GM12872 (cell line): ENCODE results near the gene PRPF38A.

Source experiments
- CTCF ChIP-seq: IDR thresholded peaks from 3 replicates; pipeline ENCODE4 v1.5.1; 2011; ENCODE audit warnings: low read depth, mild to moderate bottlenecking, low read length, moderate library complexity; ENCODE audit not compliant: insufficient read depth

Gene PRPF38A

GRCh38 chr1:52368383-52369172 is 35.8 kb upstream of the PRPF38A start:
- no peak for TF ChIP-seq CTCF

DNA sequence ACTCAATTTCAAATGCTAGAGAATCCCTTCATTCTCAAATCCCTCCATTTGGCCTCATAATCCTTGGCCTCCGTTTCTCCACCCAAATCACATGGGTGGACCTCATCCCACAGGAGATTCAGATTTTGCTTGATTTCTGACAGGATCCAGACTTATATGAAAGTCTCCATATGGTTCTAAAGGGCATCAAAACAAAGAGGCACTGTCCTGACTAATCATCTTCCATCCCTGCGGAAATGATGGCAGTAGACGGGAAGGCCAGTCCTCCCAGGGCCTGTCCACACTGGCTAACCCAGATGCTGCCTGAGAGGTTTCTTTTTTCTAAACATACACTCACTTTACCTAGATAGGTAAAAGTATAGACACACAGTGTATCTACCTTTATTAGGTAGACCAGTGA is 19.0 kb upstream of the PRPF38A start:
- no peak for TF ChIP-seq CTCF

GRCh38 chr1:52386458-52386857 is 17.9 kb upstream of the PRPF38A start:
- no peak for TF ChIP-seq CTCF

GRCh38 chr1:52393174-52393573 is 11.2 kb upstream of the PRPF38A start:
- no peak for TF ChIP-seq CTCF

- TF ChIP-seq CTCF: no peak
Observed at GRCh38 chr1:52399629-52400028, 4.8 kb upstream of the PRPF38A start.

GRCh38 chr1:52400131-52400530 is 4.3 kb upstream of the PRPF38A start:
- TF ChIP-seq CTCF: no peak

GRCh38 chr1:52402860-52403240 is 1.6 kb upstream of the PRPF38A start:
- TF ChIP-seq CTCF: no peak
